AG09319 (cell line): ENCODE data around the gene PSPN.

Source experiments
- DNase-seq: peaks from one replicate; pipeline ENCODE4 v3.0.0-alpha.2; 2010; ENCODE audit warnings: low read depth; ENCODE audit errors: extremely low read depth
- TF ChIP-seq, protein P1 (sequence below): IDR thresholded peaks from 2 replicates; pipeline ENCODE4 v1.5.1; 2011; ENCODE audit warnings: low read depth, mild to moderate bottlenecking, inconsistent platforms, low read length, moderate library complexity

Gene PSPN

DNA sequence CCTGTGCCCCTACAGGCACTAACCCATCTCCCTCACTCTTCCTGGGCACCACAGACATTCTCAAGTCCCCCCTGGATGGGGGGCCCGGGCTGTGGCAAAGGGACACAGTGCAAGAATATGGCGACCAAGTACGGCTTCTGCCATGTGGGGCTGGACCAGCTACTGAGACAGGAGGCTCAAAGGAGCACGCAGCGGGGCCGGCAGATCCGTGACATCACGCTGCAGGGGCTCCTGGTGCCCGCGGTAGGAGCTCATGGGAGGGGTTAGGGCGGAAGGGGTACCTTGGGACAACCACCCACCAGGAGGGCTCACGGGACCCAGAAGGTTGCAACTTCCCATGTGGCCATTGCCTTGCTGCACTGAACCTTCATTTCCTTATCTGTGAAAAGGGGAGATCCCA is 20.6 kb upstream of the PSPN start:
- TF ChIP-seq, protein P1, sequence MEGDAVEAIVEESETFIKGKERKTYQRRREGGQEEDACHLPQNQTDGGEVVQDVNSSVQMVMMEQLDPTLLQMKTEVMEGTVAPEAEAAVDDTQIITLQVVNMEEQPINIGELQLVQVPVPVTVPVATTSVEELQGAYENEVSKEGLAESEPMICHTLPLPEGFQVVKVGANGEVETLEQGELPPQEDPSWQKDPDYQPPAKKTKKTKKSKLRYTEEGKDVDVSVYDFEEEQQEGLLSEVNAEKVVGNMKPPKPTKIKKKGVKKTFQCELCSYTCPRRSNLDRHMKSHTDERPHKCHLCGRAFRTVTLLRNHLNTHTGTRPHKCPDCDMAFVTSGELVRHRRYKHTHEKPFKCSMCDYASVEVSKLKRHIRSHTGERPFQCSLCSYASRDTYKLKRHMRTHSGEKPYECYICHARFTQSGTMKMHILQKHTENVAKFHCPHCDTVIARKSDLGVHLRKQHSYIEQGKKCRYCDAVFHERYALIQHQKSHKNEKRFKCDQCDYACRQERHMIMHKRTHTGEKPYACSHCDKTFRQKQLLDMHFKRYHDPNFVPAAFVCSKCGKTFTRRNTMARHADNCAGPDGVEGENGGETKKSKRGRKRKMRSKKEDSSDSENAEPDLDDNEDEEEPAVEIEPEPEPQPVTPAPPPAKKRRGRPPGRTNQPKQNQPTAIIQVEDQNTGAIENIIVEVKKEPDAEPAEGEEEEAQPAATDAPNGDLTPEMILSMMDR = no peak
- DNase-seq = no peak

DNA sequence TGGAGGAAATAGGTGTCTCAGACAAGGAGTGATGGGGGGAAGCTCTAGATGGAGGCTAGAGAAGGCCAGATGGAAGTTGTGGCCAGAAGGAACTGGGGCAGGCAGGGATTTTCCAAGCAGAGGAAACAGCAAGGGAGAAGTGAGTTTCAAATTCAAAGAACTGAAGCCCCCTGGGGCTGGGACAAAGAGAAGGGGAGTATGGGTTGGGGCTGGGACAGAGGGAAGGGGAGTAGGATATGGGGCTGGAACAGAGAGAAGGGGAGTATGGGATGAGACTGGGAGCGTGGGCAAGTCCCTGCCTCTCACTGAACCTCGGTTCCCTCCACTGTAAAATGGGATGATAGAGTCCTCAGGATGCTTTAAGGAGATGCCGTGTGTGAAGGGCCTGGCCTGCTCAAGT is 19.1 kb upstream of the PSPN start:
- TF ChIP-seq, protein P1 = no peak
- no peak for DNase-seq

DNA sequence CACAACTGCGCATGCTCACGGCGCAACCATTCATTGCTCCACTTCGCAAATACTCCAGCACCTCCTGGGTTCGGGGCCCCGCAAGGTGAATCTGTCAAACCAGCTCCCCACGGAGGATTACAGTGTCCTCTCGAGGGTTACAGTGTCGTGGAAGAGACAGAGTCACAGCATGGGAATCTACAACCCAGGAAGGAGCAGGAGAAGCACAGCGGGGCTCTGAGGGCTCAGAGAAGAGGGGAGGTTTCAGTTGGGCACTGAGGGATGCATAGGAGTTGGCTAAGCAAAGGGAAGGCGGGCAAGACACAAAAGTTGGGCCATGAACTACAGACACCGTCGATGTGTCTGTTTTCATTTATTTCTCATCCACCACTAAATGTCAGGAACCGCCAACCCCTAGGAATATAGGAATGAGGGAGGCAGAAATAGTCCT is 18.3 kb upstream of the PSPN start:
- TF ChIP-seq, protein P1 = no peak
- no peak for DNase-seq

DNA sequence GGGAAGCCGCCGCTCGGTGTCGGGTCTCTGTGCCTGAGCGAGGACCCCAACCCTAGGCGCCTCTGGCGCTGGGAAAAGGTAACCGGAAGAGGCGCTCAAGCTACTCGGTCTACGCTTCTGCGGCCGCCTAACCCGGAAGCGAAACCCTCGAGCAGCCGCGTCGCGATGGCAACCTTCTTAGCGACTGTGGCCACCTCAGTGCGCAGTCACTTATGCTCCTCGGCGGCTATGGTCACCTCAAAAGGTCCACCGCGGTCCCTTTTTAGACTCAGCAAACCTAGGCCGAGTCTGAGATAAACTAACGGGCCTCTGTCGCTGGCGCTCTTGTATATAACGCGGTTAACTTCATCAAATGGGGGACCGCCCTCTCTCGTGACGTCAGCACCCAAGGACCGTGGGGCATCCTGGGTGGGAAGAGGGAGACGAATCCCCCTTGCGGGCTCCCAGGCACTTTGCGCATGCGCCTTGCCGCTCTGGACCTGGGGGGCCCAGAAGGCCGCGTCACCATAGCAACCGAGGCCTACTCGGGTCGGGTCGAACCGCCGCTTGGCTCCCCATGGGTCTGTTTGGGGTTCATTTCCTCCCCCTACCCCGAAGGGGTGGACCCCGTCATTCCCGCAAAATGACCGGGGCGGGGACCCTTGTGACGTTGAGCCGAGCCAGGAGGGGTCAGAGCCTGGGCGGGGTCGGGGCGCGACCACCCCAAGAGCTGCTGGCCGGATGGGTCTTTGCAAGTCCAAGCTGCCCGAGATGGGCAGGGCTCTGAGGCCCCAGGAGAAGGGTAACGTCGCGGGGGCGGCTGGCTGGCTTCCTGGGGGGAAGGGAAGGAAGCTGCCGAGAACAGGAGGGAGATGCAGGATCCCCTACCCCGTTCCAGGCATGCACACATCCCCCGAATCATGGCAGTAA is 17.6 kb upstream of the PSPN start, which contains the start of gene GTF2F1:
Gene GTF2F1, minus strand, starts transcription at position 91 of the 909 bp plus-strand sequence. CDS start 169 bp downstream, outside the sequence.
- DNase-seq = peak; percentile 92
- TF ChIP-seq, protein P1 = peak; percentile 16

DNA sequence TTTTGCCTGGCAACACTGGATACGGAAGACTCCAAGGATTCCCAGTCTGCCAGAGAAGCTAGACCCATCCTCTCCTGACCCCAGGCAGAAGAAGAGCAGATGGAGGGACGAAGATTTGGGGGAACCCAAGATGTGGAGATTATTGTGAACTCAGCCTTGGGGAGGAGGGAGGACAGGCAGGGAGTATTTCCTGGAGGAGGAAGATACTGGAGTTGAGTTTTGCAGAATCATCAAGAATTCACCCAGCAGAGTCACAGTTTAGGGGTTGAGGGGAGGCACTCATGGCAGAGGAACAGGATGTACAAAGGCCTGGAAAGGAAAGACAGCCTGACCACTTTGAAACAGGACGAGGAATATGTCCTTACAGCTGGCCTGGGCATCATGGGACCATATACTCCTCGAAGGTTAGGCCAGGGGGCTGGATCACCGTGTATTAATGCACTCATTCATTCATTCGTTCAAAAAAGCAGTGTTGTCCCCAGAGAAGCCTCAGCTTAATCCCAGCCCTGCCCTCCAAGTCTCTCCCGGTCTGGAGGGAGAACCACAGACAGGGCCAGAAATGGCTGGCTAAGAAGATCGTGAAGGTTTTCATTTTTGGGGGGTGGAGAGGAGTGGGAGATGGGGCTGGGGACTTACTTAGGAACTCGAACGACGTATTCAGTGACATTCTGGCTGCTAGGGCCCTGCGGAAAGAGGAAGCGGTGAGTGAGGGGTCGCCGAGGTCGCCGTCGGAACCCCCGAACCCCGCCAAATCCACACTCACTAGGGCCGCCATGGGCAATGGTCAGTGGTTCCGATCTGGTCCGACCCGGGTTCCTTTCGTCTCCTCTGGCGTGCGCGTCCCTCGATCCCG is 16.7 kb upstream of the PSPN start:
- TF ChIP-seq, protein P1 = no peak
- no peak for DNase-seq

DNA sequence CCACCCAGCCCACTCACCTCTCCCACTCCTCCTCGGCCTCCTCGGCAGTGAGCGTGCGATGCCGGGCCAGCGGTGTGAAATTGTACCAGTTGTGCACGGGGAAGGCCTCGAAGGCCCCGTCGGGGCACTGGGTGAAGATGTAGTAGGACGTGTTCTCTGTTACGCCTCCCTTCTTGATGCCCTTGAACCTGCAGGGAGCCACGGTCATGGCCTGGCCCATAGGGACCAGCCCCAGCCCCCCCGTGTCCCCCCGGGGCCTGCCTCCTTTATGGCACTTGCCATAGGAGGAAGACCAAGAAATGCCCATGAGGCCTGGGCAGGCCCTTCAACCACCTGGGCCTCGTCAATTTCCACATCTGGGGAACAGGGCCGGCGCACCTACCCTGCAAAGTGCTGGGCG is 11.6 kb upstream of the PSPN start:
- TF ChIP-seq, protein P1 = no peak
- no peak for DNase-seq
